Sigmoid colon (tissue), 4 donors: ENCODE results near the gene WBP2NL.

Experiments
- EP300 ChIP-seq, 4 donors: sonication (generic); formaldehyde crosslinking; IDR thresholded peaks; one replicate each; pipeline ENCODE4 v1.6.1; 2017; ENCODE audit warnings: antibody characterized with exemption in 4 of 4
- POLR2A ChIP-seq, 2 donors: fragments of 450-650 bp; IDR thresholded peaks; one replicate each; pipeline ENCODE4 v1.6.1; 2016; ENCODE audit warnings: antibody characterized with exemption in 2 of 2, mild to moderate bottlenecking in 2 of 2, moderate library complexity in 2 of 2
- POLR2AphosphoS5 ChIP-seq, 4 donors: sonication (generic); formaldehyde crosslinking; IDR thresholded peaks; one replicate each; pipeline ENCODE4 v1.6.1; 2017; ENCODE audit warnings: antibody characterized with exemption in 4 of 4
- TF ChIP-seq, protein P1 (sequence below), 4 experiments: fragments of 450-650 bp in 3 of 4; fragments of 200-600 bp in 1 of 4; IDR thresholded peaks; one replicate each; pipeline ENCODE4 v1.5.1; 2016 to 2019; ENCODE audit warnings: antibody characterized with exemption in 4 of 4, mild to moderate bottlenecking in 3 of 4, moderate library complexity in 2 of 4

DNA sequence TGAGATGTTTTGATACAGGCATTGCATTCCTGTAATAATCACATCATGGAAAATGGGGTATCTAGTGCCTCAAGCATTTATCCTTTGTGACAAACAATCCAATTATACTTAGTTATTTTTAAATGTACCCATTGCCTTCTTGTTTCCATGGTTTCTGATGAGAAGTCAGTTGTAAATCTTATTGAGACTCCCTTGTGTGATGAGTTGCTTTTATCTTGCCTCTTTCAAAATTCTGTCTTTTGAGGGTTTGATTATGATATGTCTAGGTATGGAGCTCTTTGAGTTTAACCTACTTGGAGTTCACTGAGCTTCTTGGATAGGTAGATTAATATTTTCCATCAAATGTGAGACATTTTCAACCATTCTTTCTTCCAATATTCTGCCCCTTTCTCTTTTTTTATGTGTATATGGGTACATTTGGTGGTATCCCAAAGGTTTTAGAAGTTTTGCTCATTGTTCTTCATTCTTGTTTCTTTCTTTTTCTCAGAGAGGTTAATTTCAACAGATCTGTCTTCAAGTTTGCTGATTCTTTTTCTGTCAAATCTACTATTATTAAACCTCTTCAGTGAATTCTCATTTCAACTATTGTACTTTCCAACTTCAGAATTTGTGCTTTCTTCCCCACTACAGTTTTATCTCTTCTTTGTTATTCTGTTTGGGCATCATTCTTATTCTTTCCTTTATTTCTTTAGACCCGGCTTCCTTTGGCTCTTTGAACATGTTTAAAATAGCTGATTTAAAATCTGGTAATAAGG, 58.3 kb downstream of the WBP2NL start:
- no peak for TF ChIP-seq EP300 (IDR thresholded peaks at IDR 0.05)
- TF ChIP-seq, protein P1, sequence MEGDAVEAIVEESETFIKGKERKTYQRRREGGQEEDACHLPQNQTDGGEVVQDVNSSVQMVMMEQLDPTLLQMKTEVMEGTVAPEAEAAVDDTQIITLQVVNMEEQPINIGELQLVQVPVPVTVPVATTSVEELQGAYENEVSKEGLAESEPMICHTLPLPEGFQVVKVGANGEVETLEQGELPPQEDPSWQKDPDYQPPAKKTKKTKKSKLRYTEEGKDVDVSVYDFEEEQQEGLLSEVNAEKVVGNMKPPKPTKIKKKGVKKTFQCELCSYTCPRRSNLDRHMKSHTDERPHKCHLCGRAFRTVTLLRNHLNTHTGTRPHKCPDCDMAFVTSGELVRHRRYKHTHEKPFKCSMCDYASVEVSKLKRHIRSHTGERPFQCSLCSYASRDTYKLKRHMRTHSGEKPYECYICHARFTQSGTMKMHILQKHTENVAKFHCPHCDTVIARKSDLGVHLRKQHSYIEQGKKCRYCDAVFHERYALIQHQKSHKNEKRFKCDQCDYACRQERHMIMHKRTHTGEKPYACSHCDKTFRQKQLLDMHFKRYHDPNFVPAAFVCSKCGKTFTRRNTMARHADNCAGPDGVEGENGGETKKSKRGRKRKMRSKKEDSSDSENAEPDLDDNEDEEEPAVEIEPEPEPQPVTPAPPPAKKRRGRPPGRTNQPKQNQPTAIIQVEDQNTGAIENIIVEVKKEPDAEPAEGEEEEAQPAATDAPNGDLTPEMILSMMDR (IDR thresholded peaks at IDR 0.05): no peak
- no peak for TF ChIP-seq POLR2A (IDR thresholded peaks at IDR 0.05)
- TF ChIP-seq POLR2AphosphoS5 (IDR thresholded peaks at IDR 0.05): no peak
